Measurements from ENCODE around the gene CSH1.
"Not testable (repeated sequence)": the region's sequence is repeated elsewhere in the genome, so short reads cannot be mapped to it uniquely, and the experiment has no call there.

CSH1 gene

DNA sequence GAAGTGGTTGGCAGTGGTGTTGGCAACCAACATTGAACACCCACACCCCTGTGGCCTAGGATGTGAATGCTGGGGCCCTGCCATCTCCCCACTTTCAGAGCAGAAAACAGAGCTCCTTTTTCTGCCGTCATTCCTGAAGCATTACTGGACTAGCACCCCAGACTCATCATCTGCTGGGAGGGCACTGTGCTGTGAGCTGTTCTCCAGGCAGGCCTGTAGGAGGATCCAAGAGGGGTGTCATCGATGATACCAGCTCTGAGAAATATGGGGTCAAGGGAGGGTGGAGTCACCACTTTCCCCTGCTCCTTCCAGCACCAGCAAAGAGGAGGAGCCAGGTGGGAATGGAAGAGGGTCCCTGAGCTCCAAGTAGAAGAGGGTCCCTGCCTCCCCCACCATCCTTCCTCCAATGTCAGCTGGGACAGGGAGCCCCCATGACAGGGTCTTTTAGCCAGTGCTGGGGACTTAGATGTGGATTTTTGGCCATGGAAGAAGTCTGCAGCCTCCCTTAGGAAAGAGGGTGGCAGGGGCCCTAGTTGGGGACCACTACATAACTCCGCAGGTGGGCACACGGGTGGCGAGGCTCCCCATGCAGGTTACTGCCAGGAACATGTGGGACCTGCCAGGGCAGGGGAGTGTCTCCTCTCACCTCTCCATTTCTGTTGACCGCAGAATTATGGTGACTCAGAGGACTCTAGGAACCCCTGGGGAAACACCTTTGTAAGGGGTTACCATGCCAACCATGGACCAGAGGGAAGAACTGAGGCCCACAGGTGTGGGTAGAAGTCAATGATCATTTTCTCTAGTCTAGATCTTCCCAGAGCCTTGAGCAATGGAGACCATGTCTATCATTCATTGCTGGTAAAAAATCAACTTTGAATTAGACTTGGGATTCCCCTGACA, 2.8 kb upstream of the CSH1 start:
- peak; percentile 50 for DNase-seq

DNA sequence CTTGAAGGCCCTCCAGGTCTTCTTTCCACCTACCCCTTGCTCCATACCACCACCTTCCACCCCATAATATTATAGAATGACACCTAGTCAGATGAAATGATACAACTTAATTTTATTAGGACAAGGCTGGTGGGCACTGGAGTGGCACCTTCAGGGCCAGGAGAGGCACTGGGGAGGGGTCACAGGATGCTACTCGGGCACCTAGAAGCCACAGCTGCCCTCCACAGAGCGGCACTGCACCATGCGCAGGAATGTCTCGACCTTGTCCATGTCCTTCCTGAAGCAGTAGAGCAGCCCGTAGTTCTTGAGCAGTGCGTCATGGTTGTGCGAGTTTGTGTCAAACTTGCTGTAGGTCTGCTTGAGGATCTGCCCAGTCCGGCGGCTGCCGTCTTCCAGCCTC, 1.6 kb downstream of the CSH1 start:
- not testable (repeated sequence) for DNase-seq

GRCh38 chr17:63894021-63894420, 2.4 kb downstream of the CSH1 start:
- not testable (repeated sequence) for DNase-seq

- DNase-seq, result not testable (repeated sequence)
Observed at GRCh38 chr17:63892316-63893037, 3.9 kb downstream of the CSH1 start.

GRCh38 chr17:63889026-63889848, 7.1 kb downstream of the CSH1 start:
- DNase-seq, result not testable (repeated sequence)

DNA sequence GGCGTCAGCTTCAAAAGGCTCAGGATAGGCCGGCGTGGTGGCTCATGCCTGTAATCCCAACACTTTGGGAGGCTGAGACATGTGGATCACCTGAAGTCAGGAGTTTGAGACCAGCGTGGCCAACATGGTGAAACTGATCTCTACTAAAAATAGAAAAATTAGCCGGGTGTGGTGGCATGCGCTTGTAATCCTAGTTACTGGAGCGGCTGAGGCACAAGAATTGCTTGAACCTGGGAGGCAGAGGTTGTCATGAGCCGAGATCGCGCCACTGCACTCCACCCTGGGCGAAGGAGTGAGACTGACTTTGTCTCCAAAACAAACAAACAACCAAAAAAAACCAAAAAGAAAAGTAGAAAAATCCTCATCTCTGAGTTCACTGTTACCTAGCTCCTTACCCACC, 11.3 kb downstream of the CSH1 start:
- not testable (repeated sequence) for DNase-seq

GRCh38 chr17:63882626-63883126, 13.7 kb downstream of the CSH1 start:
- not testable (repeated sequence) for DNase-seq

DNA sequence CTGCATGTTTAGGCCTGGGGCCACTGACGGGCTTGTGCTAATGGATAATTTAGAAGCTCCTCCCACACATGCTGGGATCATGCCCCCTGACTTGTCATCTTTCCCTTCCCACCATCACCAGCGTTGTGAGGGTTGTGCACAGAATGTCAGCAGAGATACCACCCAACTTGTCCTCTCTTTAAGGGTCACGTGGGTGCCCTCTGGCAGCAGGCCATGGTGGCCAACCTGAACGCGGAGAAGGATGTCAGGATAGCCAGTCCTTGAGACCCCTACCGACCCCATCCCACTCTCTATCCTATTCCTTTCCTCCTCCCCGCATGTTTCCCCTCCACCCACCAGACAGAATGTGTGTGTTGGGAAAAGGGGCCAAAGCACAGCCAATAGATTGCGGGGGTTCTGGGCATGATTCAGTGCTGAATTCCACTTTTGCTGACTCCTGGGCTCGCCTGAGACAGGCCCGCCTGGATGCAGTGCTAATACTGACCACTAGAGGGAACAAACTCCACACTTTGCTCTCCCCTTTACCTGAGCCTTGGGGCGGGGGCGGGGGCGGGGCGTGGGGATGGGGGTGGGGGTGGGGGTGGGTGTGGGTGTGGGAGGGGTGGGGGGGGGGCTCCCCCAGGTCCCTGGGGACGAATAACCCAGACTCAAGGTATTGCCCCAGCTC, 14.3 kb downstream of the CSH1 start, which contains the start of gene GH2:
GH2 (minus strand) TSS at position 10 of the 667 bp plus-strand sequence. CDS start 143 bp downstream, outside the sequence.
- DNase-seq, result peak; percentile 67

DNA sequence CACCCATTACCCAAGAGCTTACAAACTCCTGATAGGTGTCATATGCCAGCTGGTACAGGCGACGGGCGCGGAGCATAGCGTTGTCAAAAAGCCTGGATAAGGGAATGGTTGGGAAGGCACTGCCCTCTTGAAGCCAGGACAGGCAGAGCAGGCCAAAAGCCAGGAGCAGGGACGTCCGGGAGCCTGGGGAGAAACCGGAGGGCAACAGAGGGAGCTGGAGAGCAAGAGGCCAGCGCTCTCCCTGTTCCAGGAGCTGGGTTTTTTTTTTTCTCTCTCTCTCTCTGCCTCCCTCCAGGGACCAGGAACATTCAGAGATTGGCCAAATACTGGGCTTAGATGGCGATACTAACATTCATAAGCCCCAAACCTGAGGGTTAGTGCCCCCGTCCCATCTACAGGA, 15.0 kb downstream of the CSH1 start:
- not testable (repeated sequence) for DNase-seq

DNA sequence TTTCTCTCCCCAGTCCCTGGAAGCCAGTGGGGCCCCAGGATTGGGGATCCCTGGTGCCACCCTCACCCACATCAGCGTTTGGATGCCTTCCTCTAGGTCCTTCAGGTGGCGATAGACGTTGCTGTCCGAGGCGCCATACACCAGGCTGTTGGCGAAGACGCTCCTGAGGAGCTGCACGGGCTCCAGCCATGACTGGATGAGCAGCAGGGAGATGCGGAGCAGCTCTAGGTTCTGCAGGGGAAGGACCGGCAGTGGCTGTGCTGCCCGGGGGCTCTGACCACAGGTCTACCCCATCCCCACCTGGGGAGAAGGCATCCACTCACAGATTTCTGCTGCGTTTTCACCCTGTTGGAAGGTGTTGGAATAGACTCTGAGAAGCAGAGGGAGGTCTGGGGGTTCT, 15.7 kb downstream of the CSH1 start:
- no peak for DNase-seq

GRCh38 chr17:63878413-63878812, 18.0 kb downstream of the CSH1 start:
- not testable (repeated sequence) for DNase-seq

DNA sequence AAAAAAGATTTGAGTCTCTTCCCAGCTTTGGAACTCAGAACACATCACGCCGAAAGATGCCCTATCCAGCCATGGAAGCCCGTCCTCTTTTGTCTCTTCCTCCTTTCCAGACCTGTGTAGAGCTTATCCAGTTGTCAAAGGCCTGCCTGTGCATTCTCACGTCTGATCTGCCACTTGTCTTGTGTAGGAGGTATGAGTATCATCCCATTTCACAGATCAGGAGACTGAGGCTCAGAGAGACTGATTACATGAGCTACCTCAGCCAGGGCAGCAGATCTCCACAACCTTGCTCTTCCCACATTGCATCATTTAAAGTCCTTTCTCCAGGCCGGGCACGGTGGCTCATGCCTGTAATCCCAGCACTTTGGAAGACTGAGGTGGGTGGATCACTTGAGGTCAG, 21.7 kb downstream of the CSH1 start:
- not testable (repeated sequence) for DNase-seq

GRCh38 chr17:63874061-63874626, 22.2 kb downstream of the CSH1 start:
- not testable (repeated sequence) for DNase-seq

DNA sequence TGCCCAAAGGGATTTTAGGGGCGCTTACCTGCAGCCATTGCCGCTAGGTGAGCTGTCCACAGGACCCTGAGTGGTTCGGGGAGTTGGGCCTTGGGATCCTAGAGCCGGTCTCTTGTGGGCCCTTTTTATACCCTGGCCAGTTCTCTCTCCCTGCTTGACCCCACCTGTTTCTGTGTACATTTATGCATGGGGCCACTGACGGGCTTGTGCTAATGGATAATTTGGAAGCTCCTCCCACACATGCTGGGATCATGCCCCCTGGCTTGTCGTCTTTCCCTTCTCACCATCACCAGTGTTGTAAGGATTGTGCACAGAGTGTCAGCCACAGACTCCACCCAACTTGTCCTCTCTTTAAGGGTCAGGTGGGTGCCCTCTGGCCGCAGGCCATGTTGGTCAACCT, 22.8 kb downstream of the CSH1 start, which contains the start of gene CSH2:
CSH2 (minus strand) TSS at position 101 of the 400 bp plus-strand sequence; CDS start at position 38, 63 bp downstream.
- DNase-seq, result not testable (repeated sequence)

DNA sequence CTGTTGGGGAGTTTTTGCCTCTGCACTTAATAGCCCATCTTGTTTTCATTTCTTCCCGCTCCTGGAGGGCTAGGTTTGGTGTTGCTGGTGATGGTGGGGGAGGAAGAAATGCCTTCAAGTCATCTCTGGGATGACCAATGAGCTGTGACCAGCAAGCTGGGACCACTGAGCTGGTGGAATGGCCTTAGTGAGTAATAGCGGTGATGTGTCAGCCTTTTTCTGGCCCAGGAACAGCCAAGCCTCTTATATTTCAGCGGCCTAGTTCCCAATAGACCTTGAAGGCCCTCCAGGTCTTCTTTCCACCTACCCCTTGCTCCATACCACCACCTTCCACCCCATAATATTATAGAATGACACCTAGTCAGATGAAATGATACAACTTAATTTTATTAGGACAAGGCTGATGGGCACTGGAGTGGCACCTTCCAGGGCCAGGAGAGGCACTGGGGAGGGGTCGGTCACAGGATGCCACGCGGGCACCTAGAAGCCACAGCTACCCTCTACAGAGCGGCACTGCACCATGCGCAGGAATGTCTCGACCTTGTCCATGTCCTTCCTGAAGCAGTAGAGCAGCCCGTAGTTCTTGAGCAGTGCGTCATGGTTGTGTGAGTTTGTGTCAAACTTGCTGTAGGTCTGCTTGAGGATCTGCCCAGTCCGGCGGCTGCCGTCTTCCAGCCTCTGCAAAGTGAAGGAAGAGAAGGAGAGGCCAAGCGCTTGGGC, 24.6 kb downstream of the CSH1 start:
- not testable (repeated sequence) for DNase-seq

DNA sequence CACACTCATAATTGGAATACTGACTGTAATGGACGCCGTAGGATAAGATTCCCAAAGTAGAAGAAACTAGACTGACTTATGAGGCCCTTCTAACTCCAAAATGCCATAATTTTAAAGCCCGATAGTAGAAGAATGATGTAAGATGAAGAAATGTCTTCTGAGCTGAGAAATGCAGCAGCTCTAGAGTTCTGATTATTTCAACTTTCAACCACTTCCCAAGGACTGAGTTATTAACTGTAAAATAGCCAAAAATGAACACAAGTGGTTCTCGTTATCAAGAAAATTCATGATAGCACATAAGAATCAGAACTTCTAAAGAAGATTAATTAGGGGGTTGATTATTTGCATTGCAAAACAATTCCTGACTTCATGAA, 26.1 kb downstream of the CSH1 start:
- DNase-seq, result not testable (repeated sequence)

DNA sequence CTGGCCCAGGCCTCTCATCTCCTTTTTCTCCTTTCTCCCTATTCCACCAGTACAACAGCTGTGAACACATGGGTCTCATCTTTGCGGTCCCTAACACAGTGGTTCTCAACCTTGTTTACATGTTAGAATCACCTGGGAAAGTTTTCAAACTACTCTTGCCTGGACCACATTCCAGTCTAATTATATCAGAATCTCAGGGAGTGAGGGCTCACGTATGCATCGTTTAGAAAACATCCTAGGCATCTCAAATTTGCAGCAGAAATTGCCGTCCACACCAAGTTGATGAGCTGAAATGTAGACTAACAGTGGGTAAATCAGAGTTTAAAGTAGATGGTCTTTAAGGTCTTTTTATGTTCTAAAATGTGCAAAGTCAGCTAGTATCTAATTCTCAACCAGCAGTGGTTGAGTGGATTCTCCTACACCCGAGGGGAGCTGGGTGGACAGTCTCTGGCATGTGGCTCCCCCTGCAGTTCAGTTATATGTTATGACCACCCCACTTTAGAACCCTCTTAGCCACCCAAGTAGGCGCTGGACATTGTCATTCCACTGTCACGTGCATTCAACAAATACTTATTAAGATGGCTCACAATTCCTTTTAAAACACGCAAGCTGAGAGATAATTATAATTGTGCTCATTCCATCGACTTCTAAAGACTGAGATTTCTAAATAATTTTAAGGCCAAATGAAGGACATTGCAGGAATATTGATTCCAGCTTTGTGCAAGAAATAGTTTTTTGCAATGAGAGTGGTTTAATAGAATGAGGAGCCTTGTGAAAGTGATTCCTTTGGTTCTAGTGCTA, 26.7 kb downstream of the CSH1 start:
- not testable (repeated sequence) for DNase-seq

GRCh38 chr17:63866625-63867024, 29.7 kb downstream of the CSH1 start:
- not testable (repeated sequence) for DNase-seq

- DNase-seq, result no peak
Observed at GRCh38 chr17:63859257-63859656, 37.1 kb downstream of the CSH1 start.

DNA sequence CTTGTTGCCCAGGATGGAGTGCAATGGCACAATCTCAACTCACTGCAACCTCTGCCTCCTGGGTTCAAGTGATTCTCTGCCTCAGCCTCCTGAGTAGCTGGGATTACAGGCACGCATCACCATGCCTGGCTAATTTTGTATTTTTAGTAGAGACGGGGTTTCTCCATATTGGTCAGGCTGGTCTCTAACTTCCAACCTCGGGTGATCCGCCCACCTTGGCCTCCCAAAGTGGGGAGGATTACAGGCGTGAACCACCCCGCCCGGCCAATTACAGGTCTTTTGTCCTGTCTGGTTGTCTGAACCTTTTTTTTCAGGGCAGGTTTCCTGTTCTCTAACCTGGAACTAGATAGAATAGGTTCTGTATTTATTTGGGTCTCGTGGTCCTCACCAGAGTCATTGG, 39.9 kb downstream of the CSH1 start:
- not testable (repeated sequence) for DNase-seq

All from activated naive CD4-positive, alpha-beta T cell treated with Interleukin-2 at 50 U/mL for 16 hours (primary cell).